GM20431 (cell line): ENCODE measurements around the gene SIL1.
"Not testable (repeated sequence)": the region's sequence is repeated elsewhere in the genome, so short reads cannot be mapped to it uniquely, and the experiment has no call there.

Experiments used
- in situ Hi-C: fragments of 300-500 bp; cut with MseI, MboI; formaldehyde crosslinking; loops from one replicate; pipeline ENCODE4 v1.15.0; 2020; ENCODE audit warnings: low sequenced_read_pairs; ENCODE audit not compliant: unreplicated experiment

Gene SIL1

GRCh38 chr5:139197710-139198669, at the start of gene SIL1:
Gene SIL1, minus strand, starts transcription at chr5:139198368. Its CDS starts 70,525 bp downstream, at chr5:139127843.
- in situ Hi-C loops = no loop called here

- in situ Hi-C loops = no loop called here
These were observed 48.2 kb upstream of the SIL1 start for GRCh38 chr5:139246394-139246793.

GRCh38 chr5:139245637-139246339, 47.6 kb upstream of the SIL1 start:
- in situ Hi-C loops = no loop called here

DNA sequence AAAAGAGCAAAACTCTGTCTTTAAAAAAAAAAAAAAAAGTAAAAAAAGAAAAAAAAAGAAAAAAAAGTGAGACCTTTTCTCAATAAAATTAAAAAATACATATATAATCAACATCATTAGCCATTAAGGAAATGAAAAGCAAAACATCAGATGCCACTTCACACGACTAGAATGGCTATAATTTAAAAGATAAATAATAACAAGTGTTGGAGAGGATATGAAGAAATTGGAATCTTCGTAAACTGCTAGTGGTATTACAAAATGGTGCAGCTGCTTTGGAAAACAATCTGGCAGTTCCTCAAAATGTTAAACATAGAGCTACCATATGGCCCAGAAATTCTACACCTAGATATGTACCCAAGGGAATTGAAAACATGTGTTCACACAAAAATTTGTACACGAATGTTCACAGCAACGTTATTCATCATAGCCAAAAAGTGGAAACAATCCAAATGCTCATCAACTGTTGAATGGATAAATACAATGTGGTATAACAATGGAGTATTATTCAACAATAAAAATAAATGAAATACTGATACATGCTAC, 45.3 kb upstream of the SIL1 start:
- in situ Hi-C loops = no loop called here

DNA sequence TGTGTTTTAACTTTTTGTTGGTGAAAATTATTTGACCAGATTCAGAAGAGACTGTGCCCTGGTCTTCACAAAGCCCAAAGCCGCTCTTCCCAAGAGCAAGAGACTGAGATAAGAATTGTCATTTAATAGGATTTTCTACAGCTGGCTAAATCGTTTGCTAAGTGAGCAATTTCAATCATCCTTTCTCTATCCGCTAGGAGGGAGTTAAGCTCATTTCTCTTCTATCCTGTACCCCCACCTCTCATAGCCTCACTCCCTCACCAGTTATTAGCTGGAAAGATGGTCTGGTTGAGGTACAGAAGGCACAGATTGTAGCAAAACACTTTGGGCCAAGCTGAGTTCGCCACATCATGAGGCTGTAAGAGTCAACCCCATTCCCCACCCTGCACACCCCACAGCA, 43.0 kb upstream of the SIL1 start:
- in situ Hi-C loops = no loop called here

DNA sequence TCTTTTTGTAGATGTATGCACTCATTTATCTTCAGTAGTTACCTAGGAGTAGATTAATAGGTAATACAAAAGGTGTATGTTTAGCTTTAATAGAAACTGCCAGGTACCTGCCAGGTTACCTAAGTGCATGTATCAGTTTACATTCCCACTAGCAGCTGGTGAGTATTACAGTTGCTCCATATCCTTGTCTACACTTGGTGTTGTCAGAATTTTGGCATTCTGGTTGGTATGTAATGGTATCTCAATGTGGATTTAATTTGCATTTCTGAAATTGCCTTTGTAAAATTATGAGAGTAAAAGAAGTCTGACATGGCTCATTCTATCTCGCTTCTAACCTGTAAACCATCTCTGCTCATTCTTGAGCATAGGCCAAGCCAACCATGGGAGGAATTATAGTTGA, 38.3 kb upstream of the SIL1 start:
- in situ Hi-C loops = no loop called here

GRCh38 chr5:139232147-139232724, 34.1 kb upstream of the SIL1 start:
- in situ Hi-C loops = no loop called here

GRCh38 chr5:139228201-139228803, 30.1 kb upstream of the SIL1 start:
- in situ Hi-C loops = no loop called here

GRCh38 chr5:139226131-139226530, 28.0 kb upstream of the SIL1 start:
- in situ Hi-C loops = no loop called here

- in situ Hi-C loops = no loop called here
These were observed 25.3 kb upstream of the SIL1 start for GRCh38 chr5:139223481-139223880.

DNA sequence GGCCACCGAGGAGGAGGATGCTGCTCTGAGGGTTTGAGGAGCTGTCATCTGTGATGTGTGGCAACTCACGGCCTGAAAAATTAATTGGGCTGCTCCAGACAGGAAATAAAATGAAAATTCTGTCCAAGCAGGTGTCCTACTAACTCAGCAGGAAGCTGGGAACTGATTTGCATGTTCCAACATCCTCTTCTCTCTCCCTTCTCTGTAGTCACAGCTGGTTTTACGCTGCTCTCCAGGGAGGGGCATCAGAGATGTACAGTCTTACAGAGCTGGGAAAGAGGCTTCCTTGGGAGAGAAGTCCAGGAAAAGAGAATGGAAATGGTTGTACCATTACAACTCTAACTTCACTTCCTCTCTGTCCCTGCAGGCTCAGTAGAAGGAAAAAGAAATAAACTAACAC, 24.2 kb upstream of the SIL1 start:
- in situ Hi-C loops = no loop called here

GRCh38 chr5:139218038-139218437, 19.9 kb upstream of the SIL1 start:
- in situ Hi-C loops = not testable (repeated sequence)

DNA sequence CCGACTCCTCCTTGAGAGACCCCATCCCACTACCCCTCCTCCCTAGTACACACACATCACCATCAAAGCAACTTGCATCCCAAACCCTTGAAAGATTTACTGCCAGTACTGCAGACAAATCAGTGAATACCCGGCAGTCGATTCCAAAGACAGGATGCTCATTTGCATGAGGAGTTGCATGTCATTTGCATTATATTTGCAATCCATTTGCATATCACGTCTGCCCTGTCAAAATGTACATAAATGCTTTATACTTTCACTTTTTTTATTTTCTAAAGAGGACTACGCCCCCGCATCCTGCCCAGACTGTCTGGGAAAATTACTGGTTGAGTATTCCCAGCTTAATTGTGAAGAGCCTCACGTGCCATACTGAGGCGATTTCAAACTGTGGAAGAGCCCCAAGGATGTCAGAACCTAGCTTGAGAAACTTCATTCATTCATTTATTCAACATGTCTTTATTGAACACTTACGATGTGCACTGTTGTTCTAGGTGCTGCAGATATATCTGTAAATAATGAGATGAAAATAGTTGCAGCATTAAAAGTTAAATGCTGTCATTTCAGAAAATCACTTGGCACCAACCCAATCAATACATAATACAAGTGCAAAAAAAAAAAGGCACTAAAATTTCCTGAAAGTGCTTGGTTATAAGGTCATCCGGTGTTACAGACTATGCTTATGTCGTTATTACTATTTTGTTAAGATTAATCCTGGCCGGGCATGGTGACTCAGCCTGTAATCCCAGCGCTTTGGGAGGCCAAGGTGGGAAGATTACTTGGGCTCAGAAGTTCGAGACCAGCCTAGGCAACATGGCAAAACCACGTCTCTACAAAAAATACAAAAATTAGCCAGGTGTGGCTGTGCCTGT, 17.2 kb upstream of the SIL1 start:
- in situ Hi-C loops = no loop called here

- in situ Hi-C loops = no loop called here
These were observed 16.5 kb upstream of the SIL1 start for GRCh38 chr5:139214646-139215045.

DNA sequence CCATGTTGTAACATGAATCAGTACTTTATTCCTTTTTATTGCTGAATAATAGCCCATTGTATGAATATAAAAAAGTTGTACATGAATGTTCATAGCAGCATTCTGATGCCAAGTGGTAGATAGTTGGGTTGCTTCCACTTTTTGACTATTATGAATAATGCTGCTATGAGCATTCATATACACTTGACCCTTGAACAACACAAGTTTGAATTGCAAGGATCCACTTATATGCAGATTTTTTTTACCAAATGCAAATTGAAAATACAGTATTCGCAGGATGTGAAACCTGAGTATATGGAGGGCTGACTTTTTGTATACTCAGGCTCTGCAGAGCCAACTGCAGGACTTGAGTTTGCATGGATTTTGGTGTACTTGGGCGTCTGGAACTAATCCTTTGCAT, 14.7 kb upstream of the SIL1 start:
- in situ Hi-C loops = no loop called here

GRCh38 chr5:139212486-139212885, 14.3 kb upstream of the SIL1 start:
- in situ Hi-C loops = no loop called here

- in situ Hi-C loops = no loop called here
These were observed 12.4 kb upstream of the SIL1 start for GRCh38 chr5:139210585-139210984.

DNA sequence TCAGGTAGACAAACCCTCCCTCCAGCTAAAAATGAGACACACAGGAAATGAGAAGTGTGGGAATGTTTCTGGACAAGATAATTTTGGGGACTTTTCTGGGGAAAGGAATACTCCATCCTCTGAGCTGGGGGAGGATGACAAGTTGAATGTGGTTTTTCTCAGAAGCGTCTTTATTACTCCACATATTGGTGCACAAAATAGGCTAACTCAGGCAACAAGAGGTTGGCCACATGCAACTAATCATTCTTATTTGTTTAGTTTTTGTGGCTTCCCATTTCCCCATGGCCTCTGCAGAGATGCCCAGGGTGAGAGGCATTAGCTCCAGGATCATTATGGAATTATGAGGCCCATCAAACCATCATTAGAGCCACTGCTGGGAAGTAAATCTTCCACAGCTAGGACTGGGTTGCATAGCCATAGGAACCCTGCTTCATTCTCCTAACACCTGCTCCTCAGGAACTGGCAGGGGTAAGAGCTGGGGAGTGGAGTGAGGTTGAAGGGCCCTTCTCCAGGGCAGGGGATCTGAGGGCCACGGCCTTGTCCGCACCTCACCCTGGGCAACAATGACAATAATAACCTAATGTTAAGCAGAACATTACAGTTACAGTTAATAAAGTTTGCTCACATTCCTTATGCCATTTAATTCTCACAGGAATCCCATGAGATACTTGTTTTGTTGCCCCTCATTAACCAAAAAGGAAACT, 9.3 kb upstream of the SIL1 start:
- in situ Hi-C loops = no loop called here

DNA sequence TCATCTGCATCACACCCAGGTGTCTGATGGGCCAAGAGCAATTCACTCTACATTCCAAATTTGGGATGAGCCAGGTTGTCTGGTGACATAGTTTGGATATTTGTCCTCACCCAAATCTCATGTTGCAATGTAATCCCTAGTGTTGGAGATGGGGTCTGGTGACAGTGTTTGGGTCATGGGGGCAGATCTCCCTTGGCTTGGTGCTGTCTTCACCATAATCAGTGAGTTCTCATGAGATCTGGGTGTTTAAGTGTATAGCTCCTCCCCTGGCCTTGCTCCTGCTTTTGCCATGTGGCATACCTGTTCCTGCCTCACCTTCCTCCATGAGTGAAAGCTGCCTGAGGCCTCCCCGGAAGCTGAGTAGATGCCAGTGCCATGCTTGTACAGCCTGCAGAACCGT, 7.4 kb upstream of the SIL1 start:
- in situ Hi-C loops = no loop called here
